Retinal pigment epithelial cell (primary cell): Measurements from ENCODE around the gene P3H3.

ENCODE experiments used
- DNase-seq: peaks from one replicate; pipeline ENCODE4 v3.0.0-alpha.2; 2010; ENCODE audit warnings: low read depth
- H3K4me3 ChIP-seq: 2 replicates; pipeline ENCODE4 v1.5.1; 2011; ENCODE audit warnings: mild to moderate bottlenecking, low read length, control low read depth, moderate library complexity
- TF ChIP-seq, protein P1 (sequence below): conservative IDR thresholded peaks from 2 replicates; pipeline ENCODE4 v1.5.1; 2011; ENCODE audit warnings: low read depth, low read length, control low read depth, inconsistent platforms

P3H3 gene

DNA sequence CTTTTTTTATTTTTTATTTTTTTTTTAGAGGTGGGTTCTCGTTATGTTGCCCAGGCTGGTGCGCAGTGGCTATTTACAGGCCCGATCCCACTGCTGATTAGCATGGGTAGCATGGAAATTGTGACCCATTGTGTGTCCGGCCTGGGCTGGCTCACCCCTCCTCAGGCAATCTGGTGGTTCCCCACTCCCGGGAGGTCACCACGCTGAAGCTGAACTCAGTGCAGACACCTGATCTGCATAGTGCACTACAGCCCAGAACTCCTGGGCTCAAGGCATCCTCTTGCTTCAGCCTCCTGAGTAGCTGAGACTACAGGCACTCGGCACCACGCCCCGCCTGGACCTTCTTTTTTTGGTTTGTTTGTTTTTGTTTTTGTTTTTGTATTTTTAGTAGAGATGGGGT, 44.4 kb upstream of the P3H3 start:
- TF ChIP-seq, protein P1, sequence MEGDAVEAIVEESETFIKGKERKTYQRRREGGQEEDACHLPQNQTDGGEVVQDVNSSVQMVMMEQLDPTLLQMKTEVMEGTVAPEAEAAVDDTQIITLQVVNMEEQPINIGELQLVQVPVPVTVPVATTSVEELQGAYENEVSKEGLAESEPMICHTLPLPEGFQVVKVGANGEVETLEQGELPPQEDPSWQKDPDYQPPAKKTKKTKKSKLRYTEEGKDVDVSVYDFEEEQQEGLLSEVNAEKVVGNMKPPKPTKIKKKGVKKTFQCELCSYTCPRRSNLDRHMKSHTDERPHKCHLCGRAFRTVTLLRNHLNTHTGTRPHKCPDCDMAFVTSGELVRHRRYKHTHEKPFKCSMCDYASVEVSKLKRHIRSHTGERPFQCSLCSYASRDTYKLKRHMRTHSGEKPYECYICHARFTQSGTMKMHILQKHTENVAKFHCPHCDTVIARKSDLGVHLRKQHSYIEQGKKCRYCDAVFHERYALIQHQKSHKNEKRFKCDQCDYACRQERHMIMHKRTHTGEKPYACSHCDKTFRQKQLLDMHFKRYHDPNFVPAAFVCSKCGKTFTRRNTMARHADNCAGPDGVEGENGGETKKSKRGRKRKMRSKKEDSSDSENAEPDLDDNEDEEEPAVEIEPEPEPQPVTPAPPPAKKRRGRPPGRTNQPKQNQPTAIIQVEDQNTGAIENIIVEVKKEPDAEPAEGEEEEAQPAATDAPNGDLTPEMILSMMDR = no peak
- no peak overlapping the region for H3K4me3 ChIP-seq
- DNase-seq = no peak

DNA sequence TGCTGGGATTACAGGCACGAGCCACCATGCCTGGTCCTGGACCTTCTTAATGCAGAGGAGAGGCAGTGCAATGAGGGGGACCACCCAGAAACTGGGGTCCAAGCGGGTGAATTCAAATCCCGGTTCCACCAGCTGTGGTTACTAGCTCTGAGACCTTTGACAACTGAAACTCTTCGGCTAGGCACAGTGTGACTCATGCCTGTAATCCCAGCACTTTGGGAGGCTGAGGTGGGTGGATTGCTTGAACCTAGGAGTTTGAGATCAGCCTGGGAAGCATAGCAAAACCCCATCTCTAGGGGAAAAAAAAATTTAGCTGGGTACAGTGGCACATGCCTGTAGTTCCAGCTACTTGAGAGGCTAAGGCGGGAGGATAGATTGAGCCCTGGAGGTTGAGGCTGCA, 43.9 kb upstream of the P3H3 start:
- TF ChIP-seq, protein P1 = no peak
- DNase-seq = no peak
- H3K4me3 ChIP-seq = no peak overlapping the region

DNA sequence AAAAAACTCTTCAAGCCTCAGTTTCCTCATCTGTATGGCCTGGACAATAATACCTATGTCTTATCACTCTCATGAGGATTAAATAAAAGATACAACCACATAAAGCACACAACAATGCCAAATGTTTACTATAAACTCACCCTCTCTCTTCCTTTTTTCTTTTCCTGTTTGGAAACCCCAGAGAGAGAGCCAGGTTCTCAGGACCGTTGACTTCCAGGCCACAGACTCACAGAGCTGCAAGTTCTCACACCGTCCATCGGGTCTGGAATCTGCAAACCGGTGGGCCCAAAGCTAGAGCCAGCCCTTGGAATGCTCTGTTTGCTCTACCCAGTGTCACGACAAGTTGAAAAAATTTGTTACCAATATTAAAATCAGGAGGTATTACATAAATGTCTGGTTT, 43.4 kb upstream of the P3H3 start:
- no peak overlapping the region for H3K4me3 ChIP-seq
- DNase-seq = no peak
- TF ChIP-seq, protein P1 = no peak

DNA sequence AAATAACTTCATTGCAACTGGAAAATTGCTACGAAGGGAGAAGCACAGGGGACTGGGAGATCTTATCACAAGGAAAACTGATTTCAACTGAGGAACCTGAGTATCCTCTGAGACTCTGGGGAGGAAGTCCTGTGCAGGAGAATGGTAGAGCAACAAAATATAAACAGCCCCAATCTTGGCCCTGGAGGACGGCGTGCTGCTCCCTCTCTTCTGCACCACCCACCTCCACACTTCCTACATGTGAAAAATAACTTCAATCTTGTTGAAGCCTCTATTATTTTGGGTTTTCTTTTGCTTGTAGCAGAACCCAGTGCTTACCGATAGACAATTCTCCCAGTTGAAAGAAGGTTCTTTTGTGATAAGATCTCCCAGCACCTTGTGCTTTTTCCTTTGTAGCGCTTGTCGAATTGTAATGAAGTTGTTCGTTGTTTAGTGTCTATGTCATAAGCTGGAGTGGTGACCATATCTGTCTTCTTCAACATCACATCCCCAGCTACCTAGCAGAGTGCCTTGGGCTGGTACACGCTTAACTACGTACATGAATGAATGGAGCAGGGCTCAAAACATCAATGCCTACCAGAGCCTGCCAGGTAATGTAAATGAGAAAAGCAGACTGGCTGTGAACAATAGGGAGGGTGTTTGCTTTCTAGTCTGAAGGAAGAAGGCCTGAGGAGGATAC, 41.7 kb upstream of the P3H3 start:
- TF ChIP-seq, protein P1 = no peak
- DNase-seq = no peak
- H3K4me3 ChIP-seq = no peak overlapping the region

DNA sequence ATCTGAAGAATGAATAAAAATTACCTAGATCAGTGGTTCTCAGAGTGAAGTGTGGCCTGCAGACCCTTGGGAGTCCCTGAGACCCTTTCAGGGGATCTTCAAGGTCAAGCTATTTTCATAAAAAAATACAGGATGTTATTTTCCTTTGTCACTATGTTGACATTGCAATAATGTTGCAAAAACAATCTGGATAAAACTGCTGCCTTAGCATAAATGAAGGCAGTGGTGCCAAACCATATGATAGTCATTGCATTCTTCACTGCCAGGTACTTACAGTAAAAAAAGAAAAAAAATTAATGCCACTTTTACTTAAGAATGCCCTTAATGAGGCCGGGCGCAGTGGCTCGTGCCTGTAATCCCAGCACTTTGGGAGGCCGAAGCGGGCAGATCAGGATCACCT, 40.9 kb upstream of the P3H3 start:
- DNase-seq = no peak
- no peak overlapping the region for H3K4me3 ChIP-seq
- TF ChIP-seq, protein P1 = no peak

DNA sequence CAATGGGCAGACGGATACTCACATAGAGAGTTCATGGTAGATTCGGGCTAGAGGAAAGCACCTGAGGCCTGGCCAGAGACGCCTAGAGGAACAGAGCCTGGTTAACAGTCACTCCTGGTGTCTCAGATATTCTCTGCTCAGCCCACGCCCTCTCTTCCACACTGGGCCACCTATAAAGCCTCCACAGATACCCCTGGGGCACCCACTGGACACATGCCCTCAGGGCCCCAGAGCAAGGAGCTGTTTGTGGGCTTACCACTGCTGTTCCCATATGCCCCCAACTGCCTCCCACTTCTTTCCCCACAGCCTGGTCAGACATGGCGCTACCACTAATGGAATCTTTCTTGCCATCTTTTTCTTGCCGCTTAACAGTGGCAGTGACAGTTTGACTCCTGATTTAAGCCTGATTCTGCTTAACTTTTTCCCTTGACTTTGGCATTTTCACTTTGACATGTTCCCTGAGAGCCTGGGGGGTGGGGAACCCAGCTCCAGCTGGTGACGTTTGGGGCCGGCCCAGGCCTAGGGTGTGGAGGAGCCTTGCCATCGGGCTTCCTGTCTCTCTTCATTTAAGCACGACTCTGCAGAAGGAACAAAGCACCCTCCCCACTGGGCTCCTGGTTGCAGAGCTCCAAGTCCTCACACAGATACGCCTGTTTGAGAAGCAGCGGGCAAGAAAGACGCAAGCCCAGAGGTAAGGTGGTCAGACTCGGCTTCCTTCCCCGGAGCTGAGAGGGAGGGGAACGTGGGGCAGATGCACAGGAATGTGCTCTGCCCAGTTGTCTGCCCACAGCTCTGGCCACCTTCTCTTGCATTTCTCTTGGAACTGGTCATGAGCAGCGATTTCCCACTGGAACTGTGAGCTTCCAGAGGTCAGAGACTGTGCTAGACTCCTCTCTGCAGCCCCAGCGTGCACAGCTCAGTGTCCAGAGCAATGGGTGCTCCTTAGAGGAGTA, 39.0 kb upstream of the P3H3 start, which contains the start of gene CD4:
Gene CD4 (plus strand): TSS at position 557 of the 953 bp plus-strand sequence. CDS start 10,611 bp downstream, outside the sequence.
- H3K4me3 ChIP-seq = no peak within 1 kb of the TSS
- no peak for DNase-seq

More for the DNA sequence above, 39.0 kb upstream of the P3H3 start, which contains the start of gene CD4:
- TF ChIP-seq, protein P1 = no peak
